ENCODE results near the gene TMEM59L. TPM values are rescaled to one million over a fixed set of nuclear protein-coding genes. Genes with fewer than 3 reads are reported as not detected.

Gene TMEM59L
- total and polyA plus RNA-seq, 10 of the 15 experiments (the other 5 are each of a cell fraction or from before 2014, with no cell fraction given) = 0.06 TPM; not detected in 9

GRCh38 chr19:18668744-18669523, 56.3 kb downstream of the TMEM59L start (continued):
- TF ChIP-seq BCL3 (IDR thresholded peaks at IDR 0.05; ENCODE audit: borderline replicate concordance, insufficient read depth, low read depth, low read length, poor library complexity, severe bottlenecking) (no peak), RELA (IDR thresholded peaks at IDR 0.05; ENCODE audit: borderline replicate concordance, partially characterized antibody) (no peak), ZNF592 (IDR thresholded peaks at IDR 0.05) (no peak)

- H2AFZ ChIP-seq (ENCODE audit: control insufficient read depth, low read depth, low read length) = no peak overlapping the region
- no peaks in the 10 kb centered on the region for H3K79me2 ChIP-seq (ENCODE audit: control insufficient read depth, insufficient read depth, low read length)
- ChIA-PET CTCF (no interaction called here), POLR2A (no interaction called here), RAD21 (ENCODE audit: unreplicated experiment) (no interaction called here), SMC1A (ENCODE audit: uncharacterized antibody, unreplicated experiment) (no interaction called here)
- intact Hi-C loops (cut with micrococcal nuclease; ENCODE audit: unreplicated experiment) = no loop called here
- H3K4me3 ChIP-seq = no peak overlapping the region
- no peak for TF ChIP-seq E2F4 (IDR thresholded peaks at IDR 0.05; ENCODE audit: low read depth, low read length)
- TF ChIP-seq E2F8 (IDR thresholded peaks at IDR 0.05; ENCODE audit: low read depth, partially characterized antibody) = no peak
- TF ChIP-seq FOS (IDR thresholded peaks at IDR 0.05; ENCODE audit: borderline replicate concordance, extremely low read depth, insufficient read length) = no peak
- no peak for TF ChIP-seq MEF2B (IDR thresholded peaks at IDR 0.05; ENCODE audit: partially characterized antibody, poor library complexity, severe bottlenecking)
- TF ChIP-seq BCL3 (IDR thresholded peaks at IDR 0.05; ENCODE audit: borderline replicate concordance, insufficient read depth, low read depth, low read length, poor library complexity, severe bottlenecking) = no peak
- no peak for TF ChIP-seq JUNB (IDR thresholded peaks at IDR 0.05)
- DNase-seq (ENCODE audit: low read depth, low spot score) (no peak), FAIRE-seq (no peak), ATAC-seq (no peak)
- H3K27me3 ChIP-seq (replicated peaks in 1 of 2; ENCODE audit: control insufficient read depth in 2 of 2, insufficient read depth in 2 of 2, low read length in 1 of 2) = no peaks in the 10 kb centered on the region
- peaks cover 0 to 11% of the 10 kb centered on the region in 2 experiments; a peak in 2 of 4 replicates for H3K36me3 ChIP-seq (ENCODE audit: control insufficient read depth in 2 of 2, insufficient read depth in 2 of 2, low read length in 1 of 2)
- H3K9ac ChIP-seq (ENCODE audit: control insufficient read depth, insufficient read depth, low read length) = no peak overlapping the region
- no peaks in the 10 kb centered on the region for H3K4me1 ChIP-seq (ENCODE audit: control insufficient read depth, insufficient read depth, low read length)
- BruUV-seq (replicated peaks) = no TSS peak
- H4K20me1 ChIP-seq (ENCODE audit: control insufficient read depth, insufficient read depth) = no peaks in the 10 kb centered on the region
- H3K27ac ChIP-seq (ENCODE audit: control insufficient read depth, insufficient read depth) = no peak overlapping the region
- no peaks in the 10 kb centered on the region for H3K9me3 ChIP-seq (replicated peaks; ENCODE audit: control insufficient read depth, insufficient read depth, low read length)
- in situ Hi-C loops (cut with MboI) = no loop called here
- no peak overlapping the region for H3K4me2 ChIP-seq (ENCODE audit: control insufficient read depth, insufficient read depth)
- 86% methylated on average over 12 of the region's 12 CpGs for WGBS (ENCODE audit: insufficient coverage, insufficient replicate concordance, low lambda C conversion rate, missing lambda C conversion rate)
Measured at GRCh38 chr19:18669524-18669817, 56.8 kb downstream of the TMEM59L start.
